GM12865 (cell line): Measurements from ENCODE around the gene KSR1.
A peak's percentile ranks its signal among the peaks of the same experiment; 100 is the strongest.

Experiments
- DNase-seq: peaks from one replicate; pipeline ENCODE4 v3.0.0; 2010; ENCODE audit warnings: low read depth
- H3K4me3 ChIP-seq: 2 replicates; pipeline ENCODE4 v1.5.1; 2011; ENCODE audit warnings: mild to moderate bottlenecking, low read depth, low read length, control low read depth
- TF ChIP-seq, protein P1 (sequence below): IDR thresholded peaks from 2 replicates; pipeline ENCODE4 v1.5.1; 2011; ENCODE audit warnings: low read length, control low read depth, low read depth, inconsistent platforms; ENCODE audit not compliant: insufficient read depth; ENCODE audit errors: missing control alignments

The KSR1 gene

GRCh38 chr17:27512511-27513346 is 56.5 kb downstream of the KSR1 start:
- TF ChIP-seq, protein P1, sequence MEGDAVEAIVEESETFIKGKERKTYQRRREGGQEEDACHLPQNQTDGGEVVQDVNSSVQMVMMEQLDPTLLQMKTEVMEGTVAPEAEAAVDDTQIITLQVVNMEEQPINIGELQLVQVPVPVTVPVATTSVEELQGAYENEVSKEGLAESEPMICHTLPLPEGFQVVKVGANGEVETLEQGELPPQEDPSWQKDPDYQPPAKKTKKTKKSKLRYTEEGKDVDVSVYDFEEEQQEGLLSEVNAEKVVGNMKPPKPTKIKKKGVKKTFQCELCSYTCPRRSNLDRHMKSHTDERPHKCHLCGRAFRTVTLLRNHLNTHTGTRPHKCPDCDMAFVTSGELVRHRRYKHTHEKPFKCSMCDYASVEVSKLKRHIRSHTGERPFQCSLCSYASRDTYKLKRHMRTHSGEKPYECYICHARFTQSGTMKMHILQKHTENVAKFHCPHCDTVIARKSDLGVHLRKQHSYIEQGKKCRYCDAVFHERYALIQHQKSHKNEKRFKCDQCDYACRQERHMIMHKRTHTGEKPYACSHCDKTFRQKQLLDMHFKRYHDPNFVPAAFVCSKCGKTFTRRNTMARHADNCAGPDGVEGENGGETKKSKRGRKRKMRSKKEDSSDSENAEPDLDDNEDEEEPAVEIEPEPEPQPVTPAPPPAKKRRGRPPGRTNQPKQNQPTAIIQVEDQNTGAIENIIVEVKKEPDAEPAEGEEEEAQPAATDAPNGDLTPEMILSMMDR = no peak
- no peak overlapping the region for H3K4me3 ChIP-seq
- no peak for DNase-seq

DNA sequence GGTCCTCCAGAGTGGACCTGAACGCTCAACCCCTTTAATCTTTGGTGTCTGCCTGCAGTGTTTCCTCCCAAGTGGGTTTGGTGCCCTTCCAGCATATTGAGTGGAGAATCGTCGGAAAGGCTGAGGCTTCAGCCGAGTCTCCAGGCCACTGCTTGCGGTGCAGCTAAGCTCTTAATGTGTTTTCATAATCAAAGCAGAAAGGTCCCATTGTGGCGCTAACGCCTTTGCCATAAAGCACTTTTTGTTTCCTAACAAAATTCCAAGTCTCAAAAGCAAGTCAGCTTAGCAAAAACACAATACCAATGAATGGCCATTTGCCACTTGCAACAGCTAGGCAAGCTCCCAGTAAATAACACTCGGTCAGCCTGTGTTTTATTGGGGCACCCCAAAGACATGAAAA is 57.6 kb downstream of the KSR1 start:
- H3K4me3 ChIP-seq = no peak overlapping the region
- DNase-seq = no peak
- TF ChIP-seq, protein P1 = no peak

DNA sequence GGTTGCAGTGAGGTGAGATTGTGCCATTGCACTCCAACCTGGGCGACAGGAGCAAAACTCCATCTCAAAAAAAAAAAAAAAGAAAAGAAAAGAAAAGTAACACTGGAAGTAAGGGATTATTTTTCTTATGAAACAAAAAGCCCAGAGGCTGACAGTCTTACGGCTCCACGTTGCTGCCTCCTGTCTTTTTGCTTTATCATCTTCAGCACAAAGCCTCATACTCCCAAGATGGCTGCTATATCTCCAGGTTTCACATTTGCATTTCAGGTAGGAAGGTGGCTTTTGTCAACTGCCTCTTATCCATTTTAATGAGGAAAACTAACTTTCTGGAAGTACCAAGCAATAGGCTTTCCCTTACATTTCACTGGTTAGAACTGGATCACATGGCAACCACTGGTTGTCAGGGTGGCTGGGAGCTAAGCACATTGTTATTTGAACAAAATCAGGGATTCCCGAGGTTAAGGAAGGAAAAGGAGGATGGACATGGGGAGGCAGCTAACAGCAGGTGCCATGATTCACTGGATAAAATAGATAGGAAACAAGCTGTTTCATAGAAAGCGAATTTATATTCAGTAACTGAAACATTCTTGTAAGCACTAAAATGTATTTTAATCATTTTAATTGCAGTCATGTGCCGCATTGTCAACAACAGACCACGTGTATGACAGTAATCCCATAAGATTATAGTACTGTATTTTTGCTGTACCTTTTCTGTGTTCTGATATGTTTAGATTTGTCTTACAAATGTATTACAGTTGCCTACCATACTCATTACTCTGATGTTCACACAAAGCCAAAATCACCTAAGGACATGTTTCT is 58.6 kb downstream of the KSR1 start:
- H3K4me3 ChIP-seq = no peak overlapping the region
- no peak for DNase-seq
- TF ChIP-seq, protein P1 = no peak

GRCh38 chr17:27518048-27518447 is 61.8 kb downstream of the KSR1 start:
- DNase-seq = no peak
- no peak overlapping the region for H3K4me3 ChIP-seq
- TF ChIP-seq, protein P1 = no peak

DNA sequence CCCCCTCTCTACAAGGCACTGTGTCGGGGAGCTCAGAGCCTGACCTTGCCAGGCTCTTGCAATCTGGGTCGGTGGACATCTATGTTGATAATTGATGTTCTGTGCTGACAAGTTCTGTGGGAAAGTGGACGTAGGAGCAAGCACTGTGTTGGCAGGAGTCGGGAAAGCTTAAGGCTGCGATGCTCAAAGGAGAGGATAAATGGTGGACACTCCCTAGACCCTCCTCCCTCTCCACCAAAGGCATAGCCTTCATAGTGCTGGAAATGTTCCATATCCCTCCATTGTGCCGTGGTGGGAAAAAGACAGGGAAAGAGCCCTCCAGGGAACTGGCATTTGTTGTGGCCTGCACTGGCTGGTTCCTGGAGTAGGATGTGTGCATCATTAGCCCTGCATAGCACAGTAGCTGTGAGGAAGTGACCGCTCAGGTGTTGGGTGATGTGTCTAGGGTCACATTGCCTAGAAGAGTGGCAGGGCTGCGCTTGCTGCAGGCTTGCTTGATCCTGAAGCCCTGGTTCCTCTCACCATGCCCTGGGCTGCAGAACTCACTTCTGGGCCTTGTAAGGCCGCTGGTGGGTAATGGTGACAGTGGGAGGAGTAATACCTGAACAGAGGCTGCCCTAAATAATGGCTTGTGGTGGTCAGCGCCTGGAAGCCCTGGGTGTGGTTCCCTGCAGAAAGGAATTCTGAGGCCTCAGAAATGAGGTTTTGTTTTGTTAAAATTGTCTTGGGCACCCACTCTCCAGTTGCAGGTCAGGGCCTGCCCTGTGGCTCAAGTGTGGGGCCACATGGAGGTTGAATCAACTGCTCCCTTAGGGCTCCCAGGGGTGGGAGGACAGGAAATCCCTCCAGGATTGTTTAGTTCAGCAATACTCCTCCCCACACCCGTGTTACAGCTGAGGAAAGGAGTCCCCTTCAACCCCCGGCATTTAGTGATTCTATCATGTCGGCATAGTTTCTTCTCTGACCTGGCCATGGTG is 62.6 kb downstream of the KSR1 start:
- peak overlapping the region; percentile 10; the same call in 1 of the 2 replicates for H3K4me3 ChIP-seq
- DNase-seq = peak; percentile 31
- TF ChIP-seq, protein P1 = no peak

- no peak overlapping the region for H3K4me3 ChIP-seq
- peak; percentile 77 for DNase-seq
- TF ChIP-seq, protein P1 = no peak
These were observed 63.3 kb downstream of the KSR1 start for GRCh38 chr17:27519550-27519949.
